Caco-2 (cell line): Measurements from ENCODE around the gene PGD. TPM values are rescaled to one million over a fixed set of nuclear protein-coding genes. Genes with fewer than 3 reads are reported as not detected.

Experiments used
- BruUV-seq: library from RNA; stranded (reverse); fragments of 400-500 nt; replicated peaks from 2 replicates; lab custom pipeline; 2021; lab: Mats Ljungman, UMichigan
- CTCF ChIA-PET: fragments of 300-600 bp; sonication (Branson Sonifier 250); formaldehyde crosslinking; loops from one replicate; lab custom pipeline; 2022; ENCODE audit warnings: antibody characterized with exemption; lab: Charles Lee
- POLR2A ChIA-PET: fragments of 300-600 bp; sonication (Branson Sonifier 250); formaldehyde crosslinking; loops from one replicate; lab custom pipeline; 2022; ENCODE audit warnings: antibody characterized with exemption; lab: Charles Lee
- DNase-seq, 2 experiments: peaks; one replicate each; pipeline versions ENCODE4 v3.0.0 to v3.0.0-alpha.2; 2020 to 2022
- H3K27me3 ChIP-seq: replicated peaks from 2 replicates; pipeline ENCODE4 v1.6.0; 2011; ENCODE audit warnings: low read length; ENCODE audit not compliant: control insufficient read depth, insufficient read depth
- H3K36me3 ChIP-seq: 2 replicates; pipeline ENCODE4 v1.5.1; 2011; ENCODE audit warnings: low read length; ENCODE audit not compliant: control insufficient read depth, insufficient read depth
- H3K4me1 ChIP-seq: fragments of 250-450 bp; sonication (Bioruptor Pico); 2 replicates; pipeline ENCODE4 v1.5.1; 2020; ENCODE audit warnings: mild to moderate bottlenecking
- H3K4me3 ChIP-seq: 2 replicates; pipeline ENCODE4 v1.5.1; 2011; ENCODE audit warnings: low read depth, mild to moderate bottlenecking, control low read depth, low read length
- H3K9me3 ChIP-seq: fragments of 250-450 bp; sonication (Bioruptor Pico); 2 replicates; pipeline ENCODE4 v1.5.1; 2020; ENCODE audit warnings: mild to moderate bottlenecking, moderate library complexity
- H3K27ac Mint-ChIP-seq: one replicate; pipeline ENCODE4 v1.8.0; 2022; ENCODE audit warnings: mixed read lengths; ENCODE audit not compliant: unreplicated experiment
- H3K27me3 Mint-ChIP-seq: one replicate; pipeline ENCODE4 v1.8.0; 2022; ENCODE audit warnings: mixed read lengths; ENCODE audit not compliant: insufficient read depth, unreplicated experiment
- H3K36me3 Mint-ChIP-seq: one replicate; pipeline ENCODE4 v1.8.0; 2022; ENCODE audit warnings: mild to moderate bottlenecking, mixed read lengths; ENCODE audit not compliant: insufficient read depth, unreplicated experiment
- H3K4me1 Mint-ChIP-seq: one replicate; pipeline ENCODE4 v1.8.0; 2022; ENCODE audit warnings: low read depth, mixed read lengths; ENCODE audit not compliant: unreplicated experiment
- H3K4me3 Mint-ChIP-seq: one replicate; pipeline ENCODE4 v1.8.0; 2022; ENCODE audit warnings: mild to moderate bottlenecking, moderate library complexity, mixed read lengths; ENCODE audit not compliant: unreplicated experiment
- H3K9me3 Mint-ChIP-seq: one replicate; pipeline ENCODE4 v1.8.0; 2022; ENCODE audit warnings: mixed read lengths; ENCODE audit not compliant: unreplicated experiment
- CTCF ChIP-seq, 2 experiments: fragments of 200-600 bp in 1 of 2; IDR thresholded peaks; 1 replicate in 1 of 2; 2 replicates in 1 of 2; pipeline versions ENCODE4 v1.5.1 to v1.8.0; 2011 to 2022; ENCODE audit warnings: antibody characterized with exemption in 1 of 2, control low read depth in 1 of 2, inconsistent platforms in 1 of 2, low read depth in 1 of 2, low read length in 1 of 2, mild to moderate bottlenecking in 1 of 2, moderate library complexity in 1 of 2; ENCODE audit not compliant: insufficient read depth in 1 of 2, severe bottlenecking in 1 of 2, unreplicated experiment in 1 of 2
- intact Hi-C: fragments of 100-400 bp; cut with micrococcal nuclease; formaldehyde crosslinking; loops from one replicate; pipeline ENCODE4 v1.10.0; 2022; ENCODE audit not compliant: unreplicated experiment
- total RNA-seq: library from RNA; stranded (reverse); gene quantifications from 2 replicates; pipeline ENCODE4 v1.2.3, GENCODE V29; 2022

The PGD gene
- total RNA-seq, 1 experiment from 2014 or later = 215 TPM

GRCh38 chr1:10440305-10440704 lies 41.4 kb downstream of the PGD start:
- CTCF ChIA-PET = no interaction called here
- H3K9me3 Mint-ChIP-seq = no peaks in the 10 kb centered on the region

GRCh38 chr1:10440794-10441193 lies 41.9 kb downstream of the PGD start:
- intact Hi-C loops = no loop called here
- Mint-ChIP-seq H3K4me1 (no peaks in the 10 kb centered on the region), H3K27me3 (no peaks in the 10 kb centered on the region), H3K36me3 (peaks cover 6% of the 10 kb centered on the region), H3K27ac (no peak overlapping the region), H3K9me3 (no peaks in the 10 kb centered on the region), H3K4me3 (no peak overlapping the region)
- CTCF ChIA-PET = no interaction called here
- H3K4me1 ChIP-seq = no peaks in the 10 kb centered on the region
- no peaks in the 10 kb centered on the region for H3K27me3 ChIP-seq
- BruUV-seq = no TSS peak
- no peak for TF ChIP-seq CTCF (IDR thresholded peaks at IDR 0.05; ENCODE audit: insufficient read depth in 1 of 2, low read depth in 1 of 2, low read length in 1 of 2, severe bottlenecking in 1 of 2, unreplicated experiment in 1 of 2)
- DNase-seq = no peak
- H3K9me3 ChIP-seq = no peaks in the 10 kb centered on the region
- POLR2A ChIA-PET = no interaction called here
- no peak overlapping the region for H3K4me3 ChIP-seq
- H3K36me3 ChIP-seq = no peaks in the 10 kb centered on the region

More at GRCh38 chr1:10440305-10440704, 41.4 kb downstream of the PGD start:
- no peak for DNase-seq
- H3K27me3 Mint-ChIP-seq = no peaks in the 10 kb centered on the region
- POLR2A ChIA-PET = no interaction called here
- Histone ChIP-seq H3K4me1 (no peaks in the 10 kb centered on the region), H3K9me3 (no peaks in the 10 kb centered on the region), H3K27me3 (no peaks in the 10 kb centered on the region), H3K4me3 (no peak overlapping the region), H3K36me3 (no peaks in the 10 kb centered on the region)
- H3K36me3 Mint-ChIP-seq = peaks cover 6% of the 10 kb centered on the region
- TF ChIP-seq CTCF (IDR thresholded peaks at IDR 0.05; ENCODE audit: insufficient read depth in 1 of 2, low read depth in 1 of 2, low read length in 1 of 2, severe bottlenecking in 1 of 2, unreplicated experiment in 1 of 2) = no peak
- H3K27ac Mint-ChIP-seq = no peak overlapping the region
- H3K4me1 Mint-ChIP-seq = no peaks in the 10 kb centered on the region
- intact Hi-C loops = no loop called here
- H3K4me3 Mint-ChIP-seq = no peak overlapping the region
- no TSS peak for BruUV-seq

- Mint-ChIP-seq H3K4me1 (no peaks in the 10 kb centered on the region), H3K9me3 (no peaks in the 10 kb centered on the region), H3K4me3 (no peak overlapping the region), H3K36me3 (peaks cover 6% of the 10 kb centered on the region), H3K27ac (no peak overlapping the region), H3K27me3 (no peaks in the 10 kb centered on the region)
- H3K27me3 ChIP-seq = no peaks in the 10 kb centered on the region
- no peaks in the 10 kb centered on the region for H3K36me3 ChIP-seq
- no peak for TF ChIP-seq CTCF (IDR thresholded peaks at IDR 0.05; ENCODE audit: insufficient read depth in 1 of 2, low read depth in 1 of 2, low read length in 1 of 2, severe bottlenecking in 1 of 2, unreplicated experiment in 1 of 2)
- ChIA-PET CTCF (interaction anchor here (0.6 to 0.7 kb wide), 2 partner anchors 14 to 47 kb away, joined by 3 to 5 read pairs; no protein-coding TSS in a partner anchor), POLR2A (no interaction called here)
- no peak for DNase-seq
- intact Hi-C loops = no loop called here
- no peaks in the 10 kb centered on the region for H3K9me3 ChIP-seq
- no peaks in the 10 kb centered on the region for H3K4me1 ChIP-seq
- no peak overlapping the region for H3K4me3 ChIP-seq
- BruUV-seq = no TSS peak
Observed at GRCh38 chr1:10444248-10444647, 45.4 kb downstream of the PGD start.
